ENCODE measurements around the gene RBM10. TPM values are rescaled to one million over a fixed set of nuclear protein-coding genes. Genes with fewer than 3 reads are reported as not detected.
A peak's percentile ranks its signal among the peaks of the same experiment; 100 is the strongest.

Gene RBM10
- total RNA-seq, 1 donor from 2014 or later: 34.5 TPM

DNA sequence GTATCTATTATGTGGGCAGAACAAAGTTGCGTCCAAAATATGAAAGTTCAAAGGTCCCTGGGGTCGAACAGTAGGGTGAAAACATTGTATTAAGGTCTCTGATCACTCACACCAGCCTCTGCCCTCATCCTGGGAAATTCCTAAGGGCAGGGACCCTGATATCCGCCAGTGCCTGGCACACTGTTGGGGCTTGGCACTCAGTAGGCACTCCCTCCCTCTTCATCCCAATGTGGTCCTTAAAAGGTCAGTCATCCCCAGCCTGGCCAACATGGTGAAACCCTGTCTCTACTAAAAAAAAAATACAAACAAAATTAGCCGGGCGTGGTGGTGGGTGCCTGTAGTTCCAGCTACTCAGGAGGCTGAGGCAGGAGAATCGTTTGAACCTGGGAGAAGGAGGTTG lies 6.8 kb upstream of the RBM10 start:
- TF ChIP-seq, protein P1, sequence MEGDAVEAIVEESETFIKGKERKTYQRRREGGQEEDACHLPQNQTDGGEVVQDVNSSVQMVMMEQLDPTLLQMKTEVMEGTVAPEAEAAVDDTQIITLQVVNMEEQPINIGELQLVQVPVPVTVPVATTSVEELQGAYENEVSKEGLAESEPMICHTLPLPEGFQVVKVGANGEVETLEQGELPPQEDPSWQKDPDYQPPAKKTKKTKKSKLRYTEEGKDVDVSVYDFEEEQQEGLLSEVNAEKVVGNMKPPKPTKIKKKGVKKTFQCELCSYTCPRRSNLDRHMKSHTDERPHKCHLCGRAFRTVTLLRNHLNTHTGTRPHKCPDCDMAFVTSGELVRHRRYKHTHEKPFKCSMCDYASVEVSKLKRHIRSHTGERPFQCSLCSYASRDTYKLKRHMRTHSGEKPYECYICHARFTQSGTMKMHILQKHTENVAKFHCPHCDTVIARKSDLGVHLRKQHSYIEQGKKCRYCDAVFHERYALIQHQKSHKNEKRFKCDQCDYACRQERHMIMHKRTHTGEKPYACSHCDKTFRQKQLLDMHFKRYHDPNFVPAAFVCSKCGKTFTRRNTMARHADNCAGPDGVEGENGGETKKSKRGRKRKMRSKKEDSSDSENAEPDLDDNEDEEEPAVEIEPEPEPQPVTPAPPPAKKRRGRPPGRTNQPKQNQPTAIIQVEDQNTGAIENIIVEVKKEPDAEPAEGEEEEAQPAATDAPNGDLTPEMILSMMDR (IDR thresholded peaks at IDR 0.05; ENCODE audit: insufficient read depth, low read length, poor library complexity, severe bottlenecking): no peak
- no peak for DNase-seq (ENCODE audit: low read depth)
- H3K4me3 ChIP-seq (ENCODE audit: low read depth, low read length): no peak overlapping the region
- no peaks in the 10 kb centered on the region for H3K27me3 ChIP-seq (ENCODE audit: control insufficient read depth, insufficient read depth, low read length)
- no peaks in the 10 kb centered on the region for H3K36me3 ChIP-seq (ENCODE audit: control insufficient read depth, insufficient read depth, low read length)

DNA sequence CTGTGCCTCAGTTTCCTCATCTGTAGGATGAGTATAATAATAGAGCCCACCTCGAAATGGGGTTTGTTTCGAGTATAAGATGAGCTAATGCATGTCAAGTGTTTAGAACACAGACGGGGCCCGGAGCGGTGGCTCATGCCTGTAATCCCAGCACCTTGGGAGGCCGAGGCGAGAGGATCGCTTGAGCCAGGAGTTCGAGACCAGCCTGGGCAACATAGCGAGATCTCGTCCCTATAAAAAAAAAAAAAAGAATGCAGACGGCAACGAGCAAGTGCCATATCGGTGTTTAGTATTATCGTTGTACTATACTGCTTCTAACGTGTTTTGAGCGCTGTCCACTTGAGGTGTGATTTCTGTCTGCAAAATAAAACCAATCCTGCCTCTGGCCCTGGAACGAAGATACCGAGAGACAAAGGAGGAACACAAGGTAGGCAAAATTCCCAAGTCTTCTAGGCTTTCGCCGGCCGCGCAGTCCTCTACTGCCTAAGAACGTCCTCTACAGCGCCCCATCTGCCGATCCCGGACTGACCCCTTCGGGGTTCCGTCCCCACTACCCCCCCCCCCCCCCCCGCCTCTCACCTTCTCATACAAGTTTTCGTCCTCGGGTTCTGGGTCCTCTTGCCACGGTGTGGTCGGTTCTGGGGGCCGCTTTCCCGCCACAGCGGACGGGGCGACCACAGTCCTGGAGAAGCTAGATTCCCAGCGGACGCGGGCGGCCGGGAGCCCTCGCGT lies 961 bp upstream of the RBM10 start:
- DNase-seq (ENCODE audit: low read depth): no peak
- Histone ChIP-seq H3K27me3 (ENCODE audit: control insufficient read depth, insufficient read depth, low read length) (no peaks in the 10 kb centered on the region), H3K36me3 (ENCODE audit: control insufficient read depth, insufficient read depth, low read length) (no peaks in the 10 kb centered on the region), H3K4me3 (ENCODE audit: low read depth, low read length) (peak overlapping the region; percentile 83)
- TF ChIP-seq, protein P1 (IDR thresholded peaks at IDR 0.05; ENCODE audit: insufficient read depth, low read length, poor library complexity, severe bottlenecking): no peak

DNA sequence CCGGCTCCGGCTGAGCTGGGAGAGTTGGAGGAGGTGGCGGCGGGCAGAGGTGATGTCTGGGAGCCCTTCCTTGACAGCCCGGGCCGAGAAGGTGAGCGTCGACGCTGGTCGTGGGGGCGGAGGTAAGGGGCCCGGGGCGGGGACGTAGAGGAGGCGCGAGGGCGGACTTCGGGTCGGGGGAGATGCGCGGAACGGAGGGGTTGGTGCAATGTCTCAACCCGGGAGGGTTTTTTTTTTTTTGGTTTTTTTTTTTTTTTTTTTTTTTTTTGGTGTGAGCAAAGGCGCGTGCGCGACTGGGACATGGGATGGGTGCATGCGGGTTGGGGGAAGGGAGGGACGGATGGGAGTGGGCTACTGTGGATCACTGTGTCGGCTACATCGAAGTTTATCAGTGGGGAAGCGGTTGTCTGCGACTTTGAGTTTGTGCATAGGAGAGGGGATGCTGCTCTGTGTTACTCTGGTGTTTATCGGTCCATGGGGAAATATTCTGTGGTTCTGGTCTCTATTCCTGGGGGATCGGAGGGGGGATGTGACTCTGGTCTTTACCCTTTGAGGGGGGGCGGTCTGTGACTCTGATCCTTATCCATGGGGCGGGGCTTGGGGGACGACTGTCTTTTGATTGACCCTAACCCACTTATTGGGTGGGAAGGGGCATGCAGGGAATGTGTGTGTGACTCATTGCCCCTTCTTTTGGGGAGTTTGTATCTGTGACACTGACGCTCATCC lies 537 bp downstream of the RBM10 start:
- Histone ChIP-seq H3K36me3 (ENCODE audit: control insufficient read depth, insufficient read depth, low read length) (no peaks in the 10 kb centered on the region), H3K4me3 (ENCODE audit: low read depth, low read length) (peak overlapping the region; percentile 83), H3K27me3 (ENCODE audit: control insufficient read depth, insufficient read depth, low read length) (no peaks in the 10 kb centered on the region)
- no peak for DNase-seq (ENCODE audit: low read depth)
- TF ChIP-seq, protein P1 (IDR thresholded peaks at IDR 0.05; ENCODE audit: insufficient read depth, low read length, poor library complexity, severe bottlenecking): no peak

DNA sequence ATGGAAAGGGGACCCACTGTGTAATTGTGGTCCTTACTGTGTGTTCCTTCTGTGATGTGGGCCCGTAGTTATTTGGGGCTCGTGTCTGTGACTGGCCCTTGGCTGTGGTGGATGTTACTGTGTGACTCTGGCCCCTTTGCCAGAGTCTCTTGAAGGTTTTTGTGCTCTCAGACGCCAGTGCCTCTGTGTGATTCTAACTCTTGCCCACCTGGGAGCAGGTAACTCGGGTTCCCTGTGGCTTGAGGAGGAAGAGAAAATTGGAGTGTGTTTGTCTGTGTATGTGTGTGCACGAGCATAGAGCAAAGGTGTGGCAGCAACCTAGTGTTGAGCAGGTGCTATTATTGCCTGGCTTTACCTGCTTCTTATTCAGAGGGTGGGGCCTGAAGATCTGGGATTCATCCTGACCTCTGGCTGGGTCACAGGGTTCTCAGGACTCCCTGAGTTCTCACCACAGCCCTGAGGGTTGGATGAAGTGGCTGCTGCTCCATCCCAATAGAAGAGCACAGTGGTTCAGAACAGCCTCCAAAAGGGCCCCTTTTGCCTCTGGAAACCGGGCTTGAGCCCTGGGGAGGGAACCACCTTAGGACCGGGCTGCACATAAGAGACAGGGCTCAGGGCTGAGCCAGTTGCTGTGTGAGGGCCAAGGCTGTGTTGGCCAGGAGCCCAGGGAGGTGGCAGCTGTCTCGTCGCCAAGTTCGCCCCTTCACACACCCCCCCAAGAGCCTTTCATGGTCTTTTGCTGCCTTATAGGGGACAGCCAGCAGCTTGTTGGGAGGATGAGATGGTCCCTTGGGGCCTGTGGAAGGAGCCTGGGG lies 1.3 kb downstream of the RBM10 start:
- TF ChIP-seq, protein P1 (IDR thresholded peaks at IDR 0.05; ENCODE audit: insufficient read depth, low read length, poor library complexity, severe bottlenecking): no peak
- DNase-seq (ENCODE audit: low read depth): no peak
- Histone ChIP-seq H3K27me3 (ENCODE audit: control insufficient read depth, insufficient read depth, low read length) (no peaks in the 10 kb centered on the region), H3K36me3 (ENCODE audit: control insufficient read depth, insufficient read depth, low read length) (no peaks in the 10 kb centered on the region), H3K4me3 (ENCODE audit: low read depth, low read length) (peak overlapping the region; percentile 83)

DNA sequence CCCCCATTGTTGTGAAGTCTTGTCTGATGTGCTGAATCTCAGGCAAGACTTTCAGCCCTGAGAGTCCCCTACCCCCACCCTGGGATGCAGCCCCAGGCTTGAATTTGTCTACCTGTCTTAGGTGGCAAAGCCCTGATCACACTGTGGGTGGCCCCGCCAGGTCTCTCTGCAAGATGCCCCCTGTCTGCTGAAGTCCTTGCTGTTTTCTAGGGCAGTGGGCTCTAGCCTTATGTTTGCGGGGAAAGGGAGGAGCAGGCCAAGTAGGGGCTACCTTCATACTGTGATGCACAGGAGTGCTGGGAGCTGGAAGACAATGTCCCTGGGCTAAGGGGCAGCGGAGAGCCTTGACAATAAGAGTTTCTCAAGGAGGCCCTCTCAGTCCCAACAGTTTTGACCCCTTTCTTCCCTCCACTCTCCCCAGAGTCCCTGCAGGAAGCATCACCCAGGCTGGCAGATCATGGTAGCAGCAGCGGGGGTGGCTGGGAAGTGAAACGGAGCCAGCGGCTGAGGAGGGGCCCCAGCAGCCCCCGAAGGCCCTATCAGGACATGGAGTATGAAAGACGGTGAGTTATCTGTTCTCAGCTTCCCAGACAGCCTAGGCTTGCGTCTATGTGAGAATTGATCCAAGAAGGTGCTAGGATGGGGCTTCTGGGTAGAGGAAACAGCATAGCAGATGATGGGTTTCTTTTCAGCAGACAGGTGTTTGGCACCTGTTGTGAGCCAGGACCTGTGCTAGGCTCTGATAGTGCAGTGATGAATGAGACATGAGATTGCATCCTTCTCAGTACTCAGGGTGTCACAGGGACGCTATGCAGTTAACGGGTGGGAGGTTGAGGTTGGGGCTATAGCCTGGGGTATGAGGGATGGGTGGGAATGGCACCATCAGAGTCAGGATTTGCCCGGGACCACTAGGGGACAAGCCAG lies 2.2 kb downstream of the RBM10 start:
- no peak for DNase-seq (ENCODE audit: low read depth)
- TF ChIP-seq, protein P1 (IDR thresholded peaks at IDR 0.05; ENCODE audit: insufficient read depth, low read length, poor library complexity, severe bottlenecking): no peak
- Histone ChIP-seq H3K27me3 (ENCODE audit: control insufficient read depth, insufficient read depth, low read length) (no peaks in the 10 kb centered on the region), H3K36me3 (ENCODE audit: control insufficient read depth, insufficient read depth, low read length) (no peaks in the 10 kb centered on the region), H3K4me3 (ENCODE audit: low read depth, low read length) (no peak overlapping the region)
